GM21390 (cell line): ENCODE results near the gene SLC8A3.

Source experiments
- ATAC-seq: cut with Tn5 transposase; IDR thresholded peaks from one replicate; pipeline ENCODE4 v1.9.1; 2021; ENCODE audit not compliant: unreplicated experiment

The SLC8A3 gene

DNA sequence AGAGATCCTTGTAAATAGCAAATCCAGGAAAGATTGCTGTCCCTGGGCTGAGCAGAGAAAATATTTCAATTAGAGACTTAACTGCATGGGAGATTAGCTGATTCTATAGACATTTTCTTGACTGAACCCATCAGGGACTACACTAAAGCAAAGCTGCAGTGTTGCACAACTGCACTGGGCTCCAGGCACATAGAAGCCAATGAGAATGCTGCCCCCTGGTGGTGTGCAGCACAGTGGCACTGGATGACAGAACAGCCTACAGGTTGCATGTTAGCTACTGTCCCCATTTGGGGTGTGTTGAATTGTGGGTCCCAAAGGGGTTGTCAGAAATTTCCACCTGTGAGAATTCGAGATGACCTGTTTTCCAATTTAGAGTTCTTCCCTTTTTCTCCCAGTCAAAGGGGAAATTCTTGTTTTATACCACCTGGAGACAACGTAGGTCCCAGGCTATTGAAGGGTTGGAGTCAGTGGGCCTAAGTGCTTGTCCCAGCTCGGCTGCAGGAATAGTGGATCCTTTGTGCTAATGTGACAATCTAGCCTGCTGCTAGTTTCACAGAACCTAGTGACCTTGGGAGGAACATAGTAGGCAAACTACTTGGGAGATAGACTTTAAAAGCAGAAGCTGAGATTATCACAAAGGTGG, 114.7 kb downstream of the SLC8A3 start:
- no peak for ATAC-seq

- ATAC-seq: no peak
Observed at GRCh38 chr14:70069186-70069585, 119.6 kb downstream of the SLC8A3 start.

DNA sequence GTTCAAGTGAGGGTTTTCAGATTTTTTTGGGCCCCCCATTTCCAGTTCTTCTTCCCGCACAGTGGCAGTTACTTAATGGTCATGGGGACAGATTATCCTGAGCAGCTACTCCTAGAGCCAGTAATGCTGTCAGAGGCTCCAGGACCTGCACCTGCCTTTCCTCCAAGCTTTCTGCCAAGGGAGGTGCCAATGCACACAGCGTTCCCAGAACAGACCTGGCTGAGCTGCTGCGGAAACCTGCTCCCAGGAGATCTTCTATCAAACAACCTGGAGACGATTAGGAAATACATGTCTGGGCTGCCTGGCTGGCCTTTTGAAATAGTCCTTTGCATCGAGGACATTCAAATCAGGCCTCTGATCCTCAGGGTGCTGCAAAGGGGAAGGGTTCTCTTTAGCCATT, 120.9 kb downstream of the SLC8A3 start:
- ATAC-seq: no peak

GRCh38 chr14:70064136-70064865, 124.5 kb downstream of the SLC8A3 start:
- ATAC-seq: no peak

DNA sequence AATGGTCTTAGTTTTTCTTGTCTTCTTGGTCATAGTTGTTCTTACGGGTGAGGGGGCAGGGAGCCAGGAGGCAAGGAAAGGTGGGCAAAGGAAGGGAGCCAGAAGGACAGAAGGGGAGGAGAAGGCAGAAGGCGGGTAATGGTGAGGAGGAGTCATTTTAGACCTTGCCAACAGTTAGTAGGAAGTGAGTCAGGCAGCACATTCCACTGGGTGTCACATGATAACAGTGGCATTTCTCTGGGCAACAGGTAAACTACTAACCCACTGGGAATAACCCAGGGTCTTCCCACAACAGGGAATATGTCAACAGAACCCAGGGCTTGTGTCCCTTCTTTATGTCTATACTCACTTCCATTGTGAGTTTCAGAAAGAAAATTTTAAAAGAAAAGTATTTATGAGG, 127.6 kb downstream of the SLC8A3 start:
- ATAC-seq: no peak

DNA sequence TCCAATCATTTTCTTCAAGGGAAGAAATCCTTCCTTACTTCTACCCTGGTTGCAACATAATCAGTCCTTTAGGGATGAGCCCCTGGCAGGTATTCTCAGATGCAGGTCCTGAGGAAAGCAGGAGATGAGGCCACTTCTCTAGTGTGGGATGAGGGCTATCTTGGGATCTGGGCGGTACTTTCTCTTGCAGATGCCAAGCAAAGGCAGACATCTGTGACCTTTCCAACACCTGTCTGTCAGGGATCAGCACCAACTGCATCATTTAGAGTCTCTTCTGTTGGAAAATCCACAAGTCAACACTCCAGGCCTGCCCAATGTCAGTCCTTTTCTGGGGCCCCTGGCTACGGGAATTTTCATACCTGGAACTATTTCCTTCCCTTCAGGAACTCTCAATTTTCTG, 129.2 kb downstream of the SLC8A3 start:
- no peak for ATAC-seq

DNA sequence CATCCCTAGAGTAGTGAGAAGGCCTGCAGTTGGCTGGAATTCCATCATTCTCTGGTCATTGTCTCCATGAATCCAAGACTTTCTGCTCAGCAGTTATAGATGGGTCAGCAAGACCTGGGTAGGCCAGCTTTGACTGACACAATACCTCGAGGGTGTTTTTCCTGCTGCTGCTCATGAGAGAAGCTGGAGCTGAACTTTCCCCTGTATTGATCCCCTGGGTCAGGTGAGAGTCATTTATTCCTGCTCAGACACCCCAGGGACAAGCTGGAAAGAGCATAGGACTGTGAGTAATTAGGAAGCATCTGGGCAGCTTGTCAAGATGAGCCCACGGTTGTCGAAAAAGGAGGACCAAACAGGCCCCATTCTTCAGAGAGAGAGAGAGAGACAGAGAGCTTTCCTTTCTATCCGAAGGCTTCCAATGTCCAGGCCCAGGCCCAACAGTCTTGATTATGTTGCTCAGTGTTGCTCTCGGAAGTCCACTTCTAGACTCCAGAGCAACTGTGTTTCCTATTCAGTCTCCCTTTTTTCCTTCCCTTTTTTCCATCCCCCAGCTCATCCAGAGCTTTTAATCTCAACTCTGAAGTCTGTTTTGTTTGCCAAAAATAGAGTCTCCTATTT, 131.1 kb downstream of the SLC8A3 start:
- no peak for ATAC-seq

- ATAC-seq: no peak
Observed at GRCh38 chr14:70052990-70053389, 135.8 kb downstream of the SLC8A3 start.

- ATAC-seq: no peak
Observed at GRCh38 chr14:70050136-70050535, 138.6 kb downstream of the SLC8A3 start.

- ATAC-seq: no peak
Observed at GRCh38 chr14:70049605-70050004, 139.1 kb downstream of the SLC8A3 start.

GRCh38 chr14:70048313-70048654, 140.5 kb downstream of the SLC8A3 start:
- ATAC-seq: no peak

DNA sequence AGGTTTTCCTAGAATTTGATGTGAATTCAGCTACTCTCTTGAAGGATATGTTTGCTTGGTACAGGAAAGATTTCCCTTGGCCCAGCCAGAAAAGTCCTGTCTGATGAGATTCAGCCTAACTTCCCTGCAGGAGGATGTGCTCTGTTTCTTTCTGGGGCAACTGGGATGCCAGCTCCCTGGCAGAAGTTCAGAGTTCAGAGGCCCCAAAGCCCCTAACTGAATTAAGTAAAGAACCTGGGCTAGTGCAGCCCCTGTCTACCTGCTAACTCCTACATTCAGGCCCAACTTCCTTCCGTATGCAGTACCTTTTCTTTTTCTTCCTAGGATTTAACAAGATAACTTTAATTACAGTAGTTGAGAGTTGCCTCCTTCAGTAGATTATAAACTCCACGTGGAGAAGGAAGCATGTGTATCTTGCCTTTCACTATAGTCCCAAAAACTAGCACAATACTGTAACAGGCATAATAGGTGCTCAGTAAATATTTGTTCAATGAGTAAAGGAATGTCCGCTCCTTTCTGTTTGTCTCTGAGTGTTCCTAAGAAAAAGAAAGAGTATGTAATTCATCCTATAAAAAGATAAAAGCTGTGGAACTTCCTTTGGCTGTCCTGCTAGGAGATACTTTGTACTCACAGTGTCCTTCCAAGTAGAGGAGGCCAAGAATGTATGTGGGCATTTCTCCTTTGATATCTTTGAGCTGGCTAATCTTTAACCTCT, 141.0 kb downstream of the SLC8A3 start:
- no peak for ATAC-seq

DNA sequence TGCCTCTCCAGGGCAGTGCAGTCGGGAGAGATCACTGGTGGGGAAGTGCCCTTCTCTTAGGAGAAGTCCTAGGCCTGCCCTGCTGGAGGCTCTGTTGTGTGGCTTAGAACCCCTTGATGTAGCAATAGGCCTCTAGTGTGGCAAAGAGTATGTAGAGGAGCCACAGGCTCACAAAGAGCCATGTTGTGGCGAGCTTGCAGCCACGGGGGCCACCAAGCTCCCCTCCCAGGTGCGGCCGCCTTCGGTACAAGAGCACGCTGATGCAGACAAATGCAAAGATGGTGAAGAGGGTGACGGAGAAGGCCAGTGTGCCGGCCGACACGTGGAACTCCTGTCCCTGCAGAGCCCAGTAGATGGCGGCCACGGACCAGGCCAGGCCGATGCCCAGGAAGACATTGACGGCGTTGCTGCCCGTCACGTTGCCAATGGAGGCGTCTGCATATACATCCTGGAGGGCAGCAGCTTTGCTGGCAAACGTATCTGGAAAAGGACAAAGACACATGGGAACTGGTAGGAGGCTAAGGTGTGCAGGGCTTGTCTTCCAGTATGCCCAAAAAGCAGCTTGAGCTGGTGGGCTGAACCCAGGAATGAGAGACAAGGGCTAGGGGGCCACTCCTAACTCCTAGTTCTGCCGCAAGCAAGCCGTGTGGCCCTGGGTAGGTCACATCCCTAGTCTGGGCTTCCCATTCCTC, 142.8 kb downstream of the SLC8A3 start:
- ATAC-seq: no peak

DNA sequence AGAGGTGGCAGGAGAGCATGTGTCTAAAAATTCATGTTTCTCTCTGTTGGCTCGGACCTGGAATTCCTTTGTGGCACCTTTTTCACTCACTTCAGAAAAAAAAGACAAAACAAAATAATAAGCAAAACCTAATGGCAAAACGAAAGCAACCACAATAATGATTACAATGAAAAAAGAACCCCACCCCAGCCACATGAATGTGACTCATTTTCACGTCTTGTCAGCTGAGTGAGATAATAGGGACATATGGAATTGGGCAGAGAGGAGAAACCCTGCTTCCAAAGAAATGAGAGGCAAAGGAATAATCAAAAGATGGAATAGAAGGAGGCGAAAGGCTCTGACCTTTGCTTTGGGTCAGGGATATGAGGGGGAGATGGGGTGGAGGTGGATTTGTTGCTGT, 143.4 kb downstream of the SLC8A3 start:
- ATAC-seq: no peak

- no peak for ATAC-seq
Observed at GRCh38 chr14:70043001-70043400, 145.8 kb downstream of the SLC8A3 start.

DNA sequence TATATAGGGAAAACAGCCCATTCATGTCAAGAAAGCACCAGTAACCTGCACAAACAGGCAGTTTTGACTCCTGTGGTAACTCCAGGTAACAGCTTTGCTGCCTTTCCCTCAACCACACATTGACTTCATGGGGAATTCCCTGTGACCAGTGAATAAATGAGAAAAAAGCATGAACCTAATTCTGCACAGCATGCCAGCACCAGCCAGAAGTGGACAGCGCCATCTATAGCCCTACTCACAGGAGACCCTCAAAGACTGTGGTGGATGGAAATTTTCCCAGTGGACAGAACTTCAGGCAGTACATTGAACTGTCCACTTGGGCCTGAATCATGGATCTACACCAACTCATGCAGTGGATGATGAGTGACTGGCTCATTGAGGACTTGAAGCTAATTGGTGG, 152.1 kb downstream of the SLC8A3 start:
- ATAC-seq: no peak

DNA sequence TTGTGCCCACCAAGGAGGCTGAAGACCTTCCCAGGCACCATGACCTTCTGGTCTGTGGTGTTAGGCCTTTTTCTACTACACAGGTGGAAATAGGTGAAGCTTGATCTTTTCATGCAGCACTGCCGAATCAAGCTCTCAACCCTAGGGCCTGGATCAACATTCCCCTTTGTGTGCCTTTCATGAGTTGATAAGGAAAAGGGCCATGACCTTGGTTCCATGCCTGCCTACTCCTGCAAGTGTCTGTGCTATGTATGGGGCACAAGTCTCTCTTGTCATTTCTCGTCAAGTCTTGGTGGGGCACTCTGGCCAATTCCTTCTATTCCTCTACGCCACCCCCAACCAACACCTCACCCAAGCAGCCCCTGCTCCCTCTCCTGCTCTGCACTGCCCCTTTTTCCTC, 154.5 kb downstream of the SLC8A3 start:
- no peak for ATAC-seq

DNA sequence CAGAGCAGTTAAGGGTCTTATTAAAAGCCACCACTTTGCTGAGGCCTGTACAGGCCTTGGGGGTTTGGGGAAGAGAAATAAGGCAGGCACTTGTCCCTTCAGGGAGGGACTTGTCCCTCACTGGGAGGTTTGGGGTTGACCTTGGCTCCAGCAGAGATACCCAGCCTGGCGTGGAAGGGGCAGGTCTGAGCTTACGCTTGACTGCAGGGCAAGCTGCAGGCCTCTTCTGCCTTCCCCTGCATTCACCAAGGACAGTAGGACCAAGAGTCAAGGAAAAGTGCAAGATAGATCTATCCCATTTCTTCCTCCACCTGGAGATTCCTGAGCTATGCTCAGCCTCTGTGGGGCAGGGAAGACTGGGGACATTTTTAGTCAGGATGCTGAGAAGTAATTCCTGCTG, 155.2 kb downstream of the SLC8A3 start:
- ATAC-seq: no peak

GRCh38 chr14:70033116-70033515, 155.6 kb downstream of the SLC8A3 start:
- no peak for ATAC-seq

DNA sequence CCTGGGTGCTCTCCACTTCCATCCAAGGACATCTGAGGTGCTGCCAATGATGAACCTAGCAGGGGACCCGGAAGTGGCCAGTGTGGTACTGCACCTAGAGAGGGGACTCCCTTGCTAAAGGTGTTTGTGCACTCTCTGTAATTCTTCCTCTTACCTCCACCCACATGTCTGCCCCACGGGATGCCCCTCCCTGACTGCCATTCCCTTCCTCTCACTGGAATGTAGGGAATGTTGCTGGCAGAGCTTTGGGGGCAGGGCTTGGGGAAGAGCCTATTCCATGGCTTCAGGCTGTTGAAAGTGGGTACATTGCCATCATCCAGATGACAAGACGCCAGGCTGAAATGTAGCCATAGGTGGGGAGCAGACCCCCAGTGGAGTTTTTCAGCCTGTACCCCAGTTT, 156.3 kb downstream of the SLC8A3 start:
- ATAC-seq: no peak

GRCh38 chr14:70032016-70032415, 156.7 kb downstream of the SLC8A3 start:
- ATAC-seq: no peak
